A549 (cell line): ENCODE measurements around the gene COPS8. TPM values are rescaled to one million over a fixed set of nuclear protein-coding genes. Genes with fewer than 3 reads are reported as not detected.

ENCODE experiments used
- ATAC-seq, 2 experiments: fragments of 200-7000 bp in 1 of 2; fragments of >200 bp in 1 of 2; cut with Nextera tagmentation in 1 of 2; cut with Tn5 transposase in 1 of 2; 3 replicates each; pipeline versions ENCODE4 v1.8.0 to v1.9.1; 2018 to 2020; ENCODE audit warnings: mild to moderate bottlenecking in 1 of 2, moderate library complexity in 1 of 2
- CTCF ChIA-PET: fragments of 300-600 bp; sonication (Branson Sonifier 250); formaldehyde crosslinking; extraction: SDS; loops from one replicate; lab custom pipeline; 2021; ENCODE audit warnings: antibody characterized with exemption, inconsistent platforms; lab: Yijun Ruan, JAX
- POLR2A ChIA-PET: fragments of 350-600 bp; formaldehyde crosslinking; extraction: SDS; loops from one replicate; lab custom pipeline; 2021; ENCODE audit warnings: antibody characterized with exemption, inconsistent platforms; lab: Yijun Ruan, JAX
- DNase-seq, 2 experiments: peaks; one replicate each; pipeline versions ENCODE4 v3.0.0 to v3.0.0-alpha.2; 2011 to 2016; ENCODE audit warnings: low read depth in 1 of 2, low spot score in 1 of 2
- FAIRE-seq: peaks from 2 replicates; lab custom pipeline; 2011; peaks lifted over from hg19 to GRCh38; lab: Jason Lieb, UNC
- H3K27ac ChIP-seq, 2 experiments: fragments of >200 bp; sonication (Bioruptor Twin); formaldehyde crosslinking; 3 replicates each; pipeline ENCODE4 v1.5.1; 2016 to 2017
- H3K4me1 ChIP-seq: fragments of >200 bp; sonication (Bioruptor Twin); formaldehyde crosslinking; 3 replicates; pipeline ENCODE4 v1.6.1; 2016
- H3K4me2 ChIP-seq: fragments of >200 bp; sonication (Bioruptor Twin); formaldehyde crosslinking; 3 replicates; pipeline ENCODE4 v1.6.1; 2016
- H3K4me3 ChIP-seq: fragments of >200 bp; sonication (Bioruptor Twin); formaldehyde crosslinking; 3 replicates; pipeline ENCODE4 v1.5.1; 2016
- H3K9me3 ChIP-seq: fragments of >200 bp; sonication (Bioruptor Twin); formaldehyde crosslinking; 3 replicates; pipeline ENCODE4 v1.6.1; 2016
- BCL3 ChIP-seq: fragments of >200 bp; sonication (Bioruptor Twin); formaldehyde crosslinking; IDR thresholded peaks from 3 replicates; pipeline ENCODE4 v1.6.1; 2016
- BHLHE40 ChIP-seq: IDR thresholded peaks from 2 replicates; pipeline ENCODE4 v1.6.1; 2012; ENCODE audit warnings: low read depth, low read length, inconsistent platforms
- GATA3 ChIP-seq: IDR thresholded peaks from 2 replicates; pipeline ENCODE4 v1.6.1; 2012; ENCODE audit warnings: borderline replicate concordance
- HDAC2 ChIP-seq: fragments of 200-600 bp; sonication (generic); IDR thresholded peaks from 2 replicates; pipeline ENCODE4 v1.6.1; 2016
- HOXA7 ChIP-seq: fragments of 250-450 bp; sonication (Bioruptor Pico); IDR thresholded peaks from 2 replicates; pipeline ENCODE4 v1.5.0; 2020; ENCODE audit warnings: mild to moderate bottlenecking, moderate library complexity
- JUNB ChIP-seq: fragments of >200 bp; sonication (Bioruptor Twin); formaldehyde crosslinking; IDR thresholded peaks from 2 replicates; pipeline ENCODE4 v1.6.1; 2016
- KDM1A ChIP-seq: fragments of 200-600 bp; sonication (generic); IDR thresholded peaks from 2 replicates; pipeline ENCODE4 v1.6.1; 2016; ENCODE audit warnings: low read depth, mild to moderate bottlenecking
- MAFK ChIP-seq: fragments of 450-650 bp; IDR thresholded peaks from 2 replicates; pipeline ENCODE4 v1.6.1; 2014; ENCODE audit not compliant: partially characterized antibody
- MAZ ChIP-seq: fragments of 150-350 bp; IDR thresholded peaks from 2 replicates; pipeline ENCODE4 v1.6.1; 2014; ENCODE audit warnings: antibody characterized with exemption, low read depth, low read length, borderline replicate concordance
- MYC ChIP-seq: IDR thresholded peaks from 2 replicates; pipeline ENCODE4 v1.6.1; 2012; ENCODE audit warnings: mild to moderate bottlenecking, inconsistent platforms, low read length, improper control_type of control experiment, borderline replicate concordance
- RAD21 ChIP-seq, 2 experiments: fragments of >200 bp in 1 of 2; sonication (Bioruptor Twin) in 1 of 2; formaldehyde crosslinking in 1 of 2; IDR thresholded peaks in 1 of 2; conservative IDR thresholded peaks in 1 of 2; 2 replicates in 1 of 2; 3 replicates in 1 of 2; pipeline ENCODE4 v1.6.1; 2012 to 2018; ENCODE audit warnings: inconsistent platforms in 1 of 2
- SREBF2 ChIP-seq: fragments of 450-650 bp; IDR thresholded peaks from 2 replicates; pipeline ENCODE4 v1.6.1; 2014; ENCODE audit warnings: mild to moderate bottlenecking, moderate library complexity
- TFCP2L1 ChIP-seq: fragments of 250-450 bp; sonication (Bioruptor Pico); IDR thresholded peaks from 2 replicates; pipeline ENCODE4 v1.5.0; 2021; ENCODE audit warnings: mild to moderate bottlenecking
- TP53 ChIP-seq: fragments of 250-450 bp; sonication (Bioruptor Pico); IDR thresholded peaks from 2 replicates; pipeline ENCODE4 v1.5.0; 2021; ENCODE audit warnings: mild to moderate bottlenecking, moderate library complexity
- USF2 ChIP-seq: fragments of 450-650 bp; IDR thresholded peaks from 2 replicates; pipeline ENCODE4 v1.6.1; 2014; ENCODE audit warnings: antibody characterized with exemption
- WGBS: methylation state at CpG from one replicate; pipeline ENCODE4 v1.1.6; 2017; ENCODE audit errors: missing lambda C conversion rate; 5-methylcytosine and 5-hydroxymethylcytosine counted together
- polyA plus RNA-seq, 4 experiments: library from polyadenylated mRNA; depleted of rRNA in 3 of 4; stranded (reverse); fragments of >200 nt; fragmentation: RNase III in 1 of 4; extraction: RNeasy Plus Mini Kit Qiagen cat#74134 plus additional on column Dnase treatment in 1 of 4; gene quantifications; 2 replicates in 3 of 4; 3 replicates in 1 of 4; pipeline ENCODE4 v1.2.3, GENCODE V29; 2011 to 2017
- TF ChIP-seq, protein P1 (sequence below): IDR thresholded peaks from 2 replicates; pipeline ENCODE4 v1.6.1; 2012
- TF ChIP-seq, protein P2 (sequence below): fragments of 150-350 bp; IDR thresholded peaks from 2 replicates; pipeline ENCODE4 v1.6.1; 2014; ENCODE audit warnings: low read depth, mild to moderate bottlenecking, low read length

The COPS8 gene
- polyA plus RNA-seq, 2 of the 4 experiments (the other 2 are of a cell fraction), result 85.7 to 161 TPM

DNA sequence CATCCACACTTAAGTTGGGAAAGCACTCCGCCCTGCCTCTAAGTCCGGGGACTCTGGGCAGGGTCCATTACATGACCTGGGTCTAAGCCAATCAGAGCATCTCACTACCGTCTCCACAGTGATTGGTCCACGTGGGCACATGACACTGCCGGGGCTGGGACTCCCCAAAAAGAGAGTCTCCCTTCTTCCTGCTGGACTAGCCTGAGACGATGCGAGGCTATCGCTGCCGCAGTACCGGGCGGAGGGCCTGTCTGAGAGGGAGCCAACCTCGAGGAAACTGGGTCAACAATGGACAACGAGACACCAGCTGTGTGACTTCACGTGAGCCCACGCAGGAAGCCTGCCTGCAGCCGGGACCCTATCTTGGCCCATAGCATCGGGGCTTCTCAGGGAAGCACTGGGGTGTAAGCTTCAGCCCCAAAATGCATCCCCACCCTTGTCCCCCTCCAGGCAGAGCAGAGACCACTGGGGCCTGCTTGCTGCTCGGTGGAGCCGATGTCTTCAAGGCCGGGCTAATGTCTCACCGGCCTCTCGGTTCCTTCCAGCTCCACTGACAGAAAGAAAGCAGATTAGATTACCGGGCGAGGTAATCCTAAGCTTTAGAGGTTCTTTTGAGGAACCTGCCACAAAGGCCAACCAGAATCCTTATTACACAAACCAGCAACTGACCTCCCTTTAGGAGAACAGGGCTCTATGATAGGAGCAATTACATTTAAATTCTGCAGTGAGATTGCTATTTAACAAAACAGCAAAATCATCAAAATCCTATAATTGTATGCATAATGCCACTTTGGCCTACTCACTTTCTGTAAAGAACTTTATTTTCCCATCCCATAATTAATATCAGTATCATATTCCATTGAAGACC is 21.3 kb upstream of the COPS8 start:
- Histone ChIP-seq H3K4me1 (no peaks in the 10 kb centered on the region), H3K4me2 (no peak overlapping the region), H3K9me3 (no peaks in the 10 kb centered on the region), H3K4me3 (no peak overlapping the region), H3K27ac (no peak overlapping the region)
- DNase-seq (no peak), FAIRE-seq (no peak), ATAC-seq (no peak)
- ChIA-PET POLR2A (no interaction called here), CTCF (interaction anchor here (0.9 to 12.2 kb wide), 5 partner anchors 9 to 1283 kb away, joined by 3 to 160 read pairs (median 5); no protein-coding TSS in a partner anchor)
- peak; percentile 55 for TF ChIP-seq MAFK
- TF ChIP-seq KDM1A, result no peak
- no peak for TF ChIP-seq BCL3
- 72% methylated on average over 19 of the region's 24 CpGs for WGBS

DNA sequence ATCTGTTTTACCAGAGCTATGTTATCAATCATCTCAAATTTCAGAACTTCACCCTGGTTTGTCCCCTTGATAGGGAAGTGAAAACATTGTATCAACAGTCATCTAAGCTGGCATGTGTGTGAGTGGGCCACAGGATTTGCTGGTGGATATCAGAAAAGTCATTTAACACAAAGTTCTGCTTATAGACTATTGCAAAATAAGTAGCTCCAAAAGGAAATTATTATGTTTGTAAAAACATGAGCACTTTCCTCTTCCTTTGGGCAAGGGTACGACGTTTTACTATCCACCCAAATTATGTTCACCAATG is 20.7 kb upstream of the COPS8 start:
- POLR2A ChIA-PET, result no interaction called here
- no peak overlapping the region for H3K27ac ChIP-seq
- H3K9me3 ChIP-seq, result no peaks in the 10 kb centered on the region
- ATAC-seq (no peak), FAIRE-seq (no peak), DNase-seq (no peak)
- H3K4me3 ChIP-seq, result no peak overlapping the region
- WGBS, result 73% methylated on average over 2 of the region's 2 CpGs
- CTCF ChIA-PET, result interaction anchor here (0.9 to 12.2 kb wide), 6 partner anchors 8 to 1284 kb away, joined by 3 to 160 read pairs (median 5); no protein-coding TSS in a partner anchor
- no peak overlapping the region for H3K4me2 ChIP-seq
- H3K4me1 ChIP-seq, result no peaks in the 10 kb centered on the region
- no peak for TF ChIP-seq MAZ
- no peak for TF ChIP-seq HOXA7 (CRISPR knock-in tag)
- no peak for TF ChIP-seq HDAC2

DNA sequence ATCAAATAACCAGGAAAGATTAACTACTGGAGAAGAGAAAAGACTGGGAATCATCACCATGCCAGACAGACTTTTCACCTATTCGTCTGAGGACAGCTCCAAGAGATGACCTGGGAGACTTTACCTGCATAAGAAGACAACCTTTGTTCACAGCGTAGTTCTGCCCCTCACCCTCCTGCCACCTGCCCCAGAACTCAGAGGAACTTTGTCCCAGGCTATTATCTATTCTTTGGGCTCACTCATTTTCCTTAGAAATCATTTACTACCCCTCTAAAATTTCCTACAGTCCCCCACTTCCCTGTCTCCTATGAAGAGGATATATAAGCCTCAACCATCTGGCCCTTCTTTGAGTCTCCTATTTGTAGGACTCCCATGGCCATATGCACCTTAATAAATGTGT is 19.3 kb upstream of the COPS8 start:
- Histone ChIP-seq H3K4me2 (no peak overlapping the region), H3K27ac (no peak overlapping the region), H3K4me3 (no peak overlapping the region), H3K9me3 (no peaks in the 10 kb centered on the region), H3K4me1 (no peaks in the 10 kb centered on the region)
- DNase-seq (no peak), FAIRE-seq (no peak), ATAC-seq (no peak)
- ChIA-PET POLR2A (no interaction called here), CTCF (interaction anchor here (0.9 to 12.2 kb wide), 8 partner anchors 8 to 1287 kb away, joined by 3 to 160 read pairs (median 4); no protein-coding TSS in a partner anchor)
- no peak for TF ChIP-seq RAD21 (conservative IDR thresholded peaks at IDR 0.05 in 1 of 2, IDR thresholded peaks at IDR 0.05 in 1 of 2)
- no peak for TF ChIP-seq USF2
- no peak for TF ChIP-seq GATA3
- no peak for TF ChIP-seq BHLHE40
- no peak for TF ChIP-seq TFCP2L1 (CRISPR knock-in tag)
- TF ChIP-seq, protein P1, sequence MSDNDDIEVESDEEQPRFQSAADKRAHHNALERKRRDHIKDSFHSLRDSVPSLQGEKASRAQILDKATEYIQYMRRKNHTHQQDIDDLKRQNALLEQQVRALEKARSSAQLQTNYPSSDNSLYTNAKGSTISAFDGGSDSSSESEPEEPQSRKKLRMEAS, result no peak
- TF ChIP-seq SREBF2, result no peak
- TF ChIP-seq JUNB, result no peak
- TF ChIP-seq MYC, result no peak
- TF ChIP-seq TP53 (CRISPR knock-in tag), result no peak
- TF ChIP-seq MAFK, result no peak
- TF ChIP-seq, protein P2, sequence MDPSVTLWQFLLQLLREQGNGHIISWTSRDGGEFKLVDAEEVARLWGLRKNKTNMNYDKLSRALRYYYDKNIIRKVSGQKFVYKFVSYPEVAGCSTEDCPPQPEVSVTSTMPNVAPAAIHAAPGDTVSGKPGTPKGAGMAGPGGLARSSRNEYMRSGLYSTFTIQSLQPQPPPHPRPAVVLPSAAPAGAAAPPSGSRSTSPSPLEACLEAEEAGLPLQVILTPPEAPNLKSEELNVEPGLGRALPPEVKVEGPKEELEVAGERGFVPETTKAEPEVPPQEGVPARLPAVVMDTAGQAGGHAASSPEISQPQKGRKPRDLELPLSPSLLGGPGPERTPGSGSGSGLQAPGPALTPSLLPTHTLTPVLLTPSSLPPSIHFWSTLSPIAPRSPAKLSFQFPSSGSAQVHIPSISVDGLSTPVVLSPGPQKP, result no peak
- WGBS, result 21% methylated on average over 2 of the region's 2 CpGs
